Vagina (tissue), 2 donors: Measurements from ENCODE around the gene RALGPS2. TPM values are rescaled to one million over a fixed set of nuclear protein-coding genes. Genes with fewer than 3 reads are reported as not detected.

Source experiments
- DNase-seq, 2 donors: peaks; one replicate each; pipeline ENCODE4 v3.0.0-alpha.2; 2017; ENCODE audit errors: extremely low spot score in 2 of 2
- H3K27ac ChIP-seq: fragments of 200-600 bp; sonication (generic); one replicate; pipeline ENCODE4 v1.5.1; 2019
- H3K27me3 ChIP-seq: fragments of 200-600 bp; sonication (generic); one replicate; pipeline ENCODE4 v1.5.1; 2019
- H3K36me3 ChIP-seq, 2 donors: fragments of 200-600 bp; sonication (generic); one replicate each; pipeline ENCODE4 v1.5.1; 2017 to 2019
- H3K4me1 ChIP-seq: fragments of 200-600 bp; sonication (generic); one replicate; pipeline ENCODE4 v1.5.1; 2019
- H3K4me3 ChIP-seq, 2 donors: fragments of 200-600 bp; sonication (generic); 1 replicate in 1 of 2; 2 replicates in 1 of 2; pipeline ENCODE4 v1.5.1; 2016 to 2019
- H3K9me3 ChIP-seq: fragments of 200-600 bp; sonication (generic); one replicate; pipeline ENCODE4 v1.5.1; 2019
- POLR2A ChIP-seq, 2 donors: fragments of 450-650 bp; IDR thresholded peaks; one replicate each; pipeline ENCODE4 v1.6.1; 2017; ENCODE audit warnings: antibody characterized with exemption in 2 of 2, mild to moderate bottlenecking in 2 of 2, moderate library complexity in 2 of 2
- POLR2AphosphoS5 ChIP-seq, 2 donors: sonication (generic); formaldehyde crosslinking; IDR thresholded peaks; one replicate each; pipeline ENCODE4 v1.9.0; 2017; ENCODE audit warnings: antibody characterized with exemption in 2 of 2, mild to moderate bottlenecking in 2 of 2, low read depth in 1 of 2; ENCODE audit not compliant: insufficient read depth in 1 of 2
- intact Hi-C: fragments of 100-400 bp; cut with DNase I; formaldehyde crosslinking; loops from one replicate; pipeline ENCODE4 v1.15.1; 2023
- total RNA-seq: library from RNA; depleted of rRNA; stranded (reverse); fragments of >200 nt; gene quantifications from one replicate; pipeline ENCODE4 v1.2.3, GENCODE V29; 2016
- TF ChIP-seq, protein P1 (sequence below), 3 experiments: fragments of 450-650 bp in 2 of 3; fragments of 200-600 bp in 1 of 3; sonication (generic) in 1 of 3; IDR thresholded peaks; one replicate each; pipeline ENCODE4 v1.5.1; 2017 to 2019; ENCODE audit warnings: antibody characterized with exemption in 3 of 3, mild to moderate bottlenecking in 2 of 3, moderate library complexity in 2 of 3

Gene RALGPS2
- total RNA-seq, 1 donor from 2014 or later, result 20.4 TPM

DNA sequence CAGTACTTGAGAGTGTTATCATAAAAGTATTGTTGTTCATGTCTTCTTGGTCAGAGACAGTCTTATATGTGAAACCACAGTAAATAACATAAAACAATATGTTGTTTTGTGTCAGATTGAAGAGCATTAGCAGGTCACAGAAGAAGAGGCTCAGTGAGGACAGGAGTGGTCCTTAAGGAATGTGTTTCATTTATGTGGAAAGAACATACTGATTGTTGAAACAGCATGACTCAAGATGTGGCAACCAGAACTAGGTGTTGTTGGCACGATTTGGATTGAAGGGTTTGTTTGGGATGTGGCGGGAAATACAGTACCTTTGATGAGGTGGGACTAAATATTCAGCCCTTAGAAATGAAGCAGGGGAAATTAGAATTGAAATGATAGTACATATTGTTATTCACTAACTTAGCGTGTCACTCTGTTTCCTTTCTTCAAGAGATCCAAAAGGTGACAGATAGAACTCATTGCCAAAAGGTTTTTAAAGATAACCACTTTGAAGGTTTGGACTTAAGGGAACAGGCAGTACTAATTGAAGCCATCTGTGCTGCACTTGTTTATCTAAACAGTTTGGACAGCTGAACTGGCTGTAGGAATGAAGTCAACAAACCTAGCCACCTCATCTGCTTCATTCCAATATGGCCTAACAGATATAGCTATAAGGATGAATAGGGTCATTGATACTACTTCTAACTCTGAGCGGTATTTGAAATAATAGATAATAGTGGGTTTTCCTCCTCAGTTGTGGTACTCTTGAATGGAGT, 14.4 kb downstream of the RALGPS2 start:
- Histone ChIP-seq H3K36me3 (no peaks in the 10 kb centered on the region), H3K27ac (no peak overlapping the region), H3K27me3 (no peaks in the 10 kb centered on the region), H3K9me3 (no peaks in the 10 kb centered on the region), H3K4me3 (no peak overlapping the region), H3K4me1 (no peaks in the 10 kb centered on the region)
- DNase-seq, result no peak
- TF ChIP-seq, protein P1, sequence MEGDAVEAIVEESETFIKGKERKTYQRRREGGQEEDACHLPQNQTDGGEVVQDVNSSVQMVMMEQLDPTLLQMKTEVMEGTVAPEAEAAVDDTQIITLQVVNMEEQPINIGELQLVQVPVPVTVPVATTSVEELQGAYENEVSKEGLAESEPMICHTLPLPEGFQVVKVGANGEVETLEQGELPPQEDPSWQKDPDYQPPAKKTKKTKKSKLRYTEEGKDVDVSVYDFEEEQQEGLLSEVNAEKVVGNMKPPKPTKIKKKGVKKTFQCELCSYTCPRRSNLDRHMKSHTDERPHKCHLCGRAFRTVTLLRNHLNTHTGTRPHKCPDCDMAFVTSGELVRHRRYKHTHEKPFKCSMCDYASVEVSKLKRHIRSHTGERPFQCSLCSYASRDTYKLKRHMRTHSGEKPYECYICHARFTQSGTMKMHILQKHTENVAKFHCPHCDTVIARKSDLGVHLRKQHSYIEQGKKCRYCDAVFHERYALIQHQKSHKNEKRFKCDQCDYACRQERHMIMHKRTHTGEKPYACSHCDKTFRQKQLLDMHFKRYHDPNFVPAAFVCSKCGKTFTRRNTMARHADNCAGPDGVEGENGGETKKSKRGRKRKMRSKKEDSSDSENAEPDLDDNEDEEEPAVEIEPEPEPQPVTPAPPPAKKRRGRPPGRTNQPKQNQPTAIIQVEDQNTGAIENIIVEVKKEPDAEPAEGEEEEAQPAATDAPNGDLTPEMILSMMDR (IDR thresholded peaks at IDR 0.05), result no peak
- TF ChIP-seq POLR2AphosphoS5 (IDR thresholded peaks at IDR 0.05; ENCODE audit: insufficient read depth in 1 of 2, low read depth in 1 of 2) (no peak), POLR2A (IDR thresholded peaks at IDR 0.05) (no peak)
- intact Hi-C loops, result no loop called here

- Histone ChIP-seq H3K9me3 (no peaks in the 10 kb centered on the region), H3K4me3 (no peak overlapping the region), H3K27ac (no peak overlapping the region), H3K36me3 (no peaks in the 10 kb centered on the region), H3K4me1 (no peaks in the 10 kb centered on the region), H3K27me3 (no peaks in the 10 kb centered on the region)
- TF ChIP-seq POLR2A (IDR thresholded peaks at IDR 0.05) (no peak), POLR2AphosphoS5 (IDR thresholded peaks at IDR 0.05; ENCODE audit: insufficient read depth in 1 of 2, low read depth in 1 of 2) (no peak)
- TF ChIP-seq, protein P1 (IDR thresholded peaks at IDR 0.05), result no peak
- no peak for DNase-seq
- intact Hi-C loops, result no loop called here
Measured at GRCh38 chr1:178740491-178740890, 15.4 kb downstream of the RALGPS2 start.

DNA sequence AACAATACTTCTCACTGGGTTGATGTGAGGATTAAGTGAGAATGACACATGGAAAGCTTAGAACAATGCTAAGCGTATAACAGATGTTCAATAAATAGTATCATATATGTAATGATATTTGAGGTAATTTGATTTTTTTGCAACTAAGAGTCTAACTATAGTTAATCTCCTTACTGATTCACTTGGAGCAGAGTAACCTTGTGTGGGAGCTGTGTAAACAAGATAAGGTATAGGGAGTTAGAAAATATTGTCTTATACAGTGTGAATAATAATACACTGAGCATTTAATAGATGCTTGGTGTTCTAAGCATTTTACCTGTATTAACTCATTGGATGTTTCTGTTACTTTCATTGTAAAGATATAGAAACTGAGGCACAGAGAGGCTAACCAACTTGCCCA, 15.9 kb downstream of the RALGPS2 start:
- Histone ChIP-seq H3K36me3 (no peaks in the 10 kb centered on the region), H3K4me3 (no peak overlapping the region), H3K4me1 (no peaks in the 10 kb centered on the region), H3K27ac (no peak overlapping the region), H3K27me3 (no peaks in the 10 kb centered on the region), H3K9me3 (no peaks in the 10 kb centered on the region)
- DNase-seq, result no peak
- intact Hi-C loops, result no loop called here
- TF ChIP-seq POLR2A (IDR thresholded peaks at IDR 0.05) (no peak), POLR2AphosphoS5 (IDR thresholded peaks at IDR 0.05; ENCODE audit: insufficient read depth in 1 of 2, low read depth in 1 of 2) (no peak)
- TF ChIP-seq, protein P1 (IDR thresholded peaks at IDR 0.05), result no peak

- no peak for TF ChIP-seq POLR2A (IDR thresholded peaks at IDR 0.05)
- TF ChIP-seq, protein P1 (IDR thresholded peaks at IDR 0.05), result no peak
- no peak for TF ChIP-seq POLR2AphosphoS5 (IDR thresholded peaks at IDR 0.05; ENCODE audit: insufficient read depth in 1 of 2, low read depth in 1 of 2)
- H3K27me3 ChIP-seq, result no peaks in the 10 kb centered on the region
- no peak overlapping the region for H3K27ac ChIP-seq
- H3K9me3 ChIP-seq, result no peaks in the 10 kb centered on the region
- DNase-seq, result no peak
- H3K36me3 ChIP-seq, result no peaks in the 10 kb centered on the region
- no peak overlapping the region for H3K4me3 ChIP-seq
- H3K4me1 ChIP-seq, result no peaks in the 10 kb centered on the region
- intact Hi-C loops, result no loop called here
Measured at GRCh38 chr1:178743801-178744200, 18.8 kb downstream of the RALGPS2 start.

- Histone ChIP-seq H3K27me3 (no peaks in the 10 kb centered on the region), H3K36me3 (no peaks in the 10 kb centered on the region)
- TF ChIP-seq, protein P1 (IDR thresholded peaks at IDR 0.05), result no peak
- TF ChIP-seq POLR2A (IDR thresholded peaks at IDR 0.05) (no peak), POLR2AphosphoS5 (IDR thresholded peaks at IDR 0.05; ENCODE audit: insufficient read depth in 1 of 2, low read depth in 1 of 2) (no peak)
Measured at GRCh38 chr1:178745260-178745659, 20.2 kb downstream of the RALGPS2 start.

More at GRCh38 chr1:178745260-178745659, 20.2 kb downstream of the RALGPS2 start:
- H3K4me1 ChIP-seq, result no peaks in the 10 kb centered on the region
- H3K4me3 ChIP-seq, result no peak overlapping the region
- DNase-seq, result no peak
- intact Hi-C loops, result no loop called here
- no peaks in the 10 kb centered on the region for H3K9me3 ChIP-seq
- no peak overlapping the region for H3K27ac ChIP-seq
